HG03442 (cell line): ENCODE data around the gene PLCXD3.
"Not testable (repeated sequence)": the region's sequence is repeated elsewhere in the genome, so short reads cannot be mapped to it uniquely, and the experiment has no call there.

Experiments used
- ATAC-seq: cut with Tn5 transposase; IDR thresholded peaks from one replicate; pipeline ENCODE4 v1.9.1; 2021; ENCODE audit warnings: mild to moderate bottlenecking, moderate library complexity; ENCODE audit not compliant: unreplicated experiment

The PLCXD3 gene

GRCh38 chr5:41363343-41363986 lies 146.9 kb downstream of the PLCXD3 start:
- no peak for ATAC-seq

GRCh38 chr5:41356786-41357185 lies 153.6 kb downstream of the PLCXD3 start:
- no peak for ATAC-seq

GRCh38 chr5:41349846-41350245 lies 160.6 kb downstream of the PLCXD3 start:
- ATAC-seq: no peak

GRCh38 chr5:41347569-41347968 lies 162.8 kb downstream of the PLCXD3 start:
- no peak for ATAC-seq

DNA sequence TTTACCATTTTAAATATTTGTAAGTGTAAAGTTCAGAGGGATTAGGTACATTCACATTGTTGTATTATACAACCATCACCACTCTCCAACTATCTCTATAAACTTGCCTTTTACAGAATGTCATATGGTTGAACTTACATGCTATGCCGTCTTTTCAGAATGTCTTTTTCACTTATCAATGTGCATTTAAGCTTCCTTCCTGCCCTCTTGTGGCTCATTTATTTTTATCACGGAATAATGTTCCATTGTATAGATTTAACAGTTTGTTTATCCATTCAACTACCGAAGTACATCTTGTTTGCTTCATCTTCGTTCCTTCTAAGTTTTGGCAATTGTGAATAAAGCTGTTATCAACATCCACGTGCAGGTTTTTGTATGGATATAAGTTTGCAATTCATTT lies 163.8 kb downstream of the PLCXD3 start:
- no peak for ATAC-seq

DNA sequence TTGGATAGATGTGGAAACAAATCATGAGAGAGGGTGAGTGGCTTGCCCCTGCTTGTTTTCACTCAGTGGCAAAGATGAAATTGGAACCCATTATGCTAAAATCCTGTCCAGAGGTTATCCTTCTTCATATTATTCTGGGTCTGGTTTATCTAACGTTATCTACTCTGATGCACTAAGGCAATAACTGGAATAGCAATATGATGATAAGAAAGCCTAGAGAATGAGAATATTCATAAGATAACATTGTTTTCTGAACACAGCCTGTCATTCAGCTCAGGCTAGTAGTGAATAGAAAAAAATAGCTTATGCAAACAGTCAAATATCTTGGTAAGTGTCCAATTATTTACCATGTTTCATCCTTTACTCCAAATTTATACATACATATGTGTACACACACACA lies 165.1 kb downstream of the PLCXD3 start:
- ATAC-seq: no peak

- ATAC-seq: no peak
These were observed 171.1 kb downstream of the PLCXD3 start for GRCh38 chr5:41339339-41339738.

DNA sequence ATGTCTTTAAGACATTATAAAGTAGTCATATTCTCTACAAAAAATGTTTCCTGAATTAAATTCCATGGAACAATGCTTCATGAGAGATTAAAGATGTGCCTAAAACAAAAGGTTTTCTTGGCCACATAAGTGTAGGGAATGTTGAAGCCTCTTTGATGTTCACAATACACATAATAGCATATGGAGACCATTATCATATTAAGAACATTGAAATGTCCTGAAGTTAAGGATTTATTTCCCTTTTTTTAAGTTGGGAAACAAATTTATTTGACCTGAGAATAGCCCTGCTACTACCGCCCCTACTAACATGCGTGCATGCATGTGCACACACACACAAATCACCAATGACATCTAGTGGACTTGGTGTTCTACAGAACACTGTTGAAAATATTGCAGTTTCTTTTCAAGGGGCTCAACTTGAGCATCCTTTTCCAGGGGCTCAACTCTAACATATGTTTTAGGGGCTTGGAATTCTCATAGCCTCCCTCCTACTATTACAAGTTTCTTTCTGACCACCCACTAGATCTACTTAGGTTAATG lies 172.2 kb downstream of the PLCXD3 start:
- no peak for ATAC-seq

- no peak for ATAC-seq
These were observed 172.7 kb downstream of the PLCXD3 start for GRCh38 chr5:41337724-41338123.

GRCh38 chr5:41337216-41337615 lies 173.2 kb downstream of the PLCXD3 start:
- no peak for ATAC-seq

GRCh38 chr5:41336471-41336870 lies 173.9 kb downstream of the PLCXD3 start:
- ATAC-seq: no peak

- ATAC-seq: no peak
These were observed 174.7 kb downstream of the PLCXD3 start for GRCh38 chr5:41335596-41336181.

GRCh38 chr5:41334758-41335157 lies 175.6 kb downstream of the PLCXD3 start:
- peak; percentile 75 for ATAC-seq

DNA sequence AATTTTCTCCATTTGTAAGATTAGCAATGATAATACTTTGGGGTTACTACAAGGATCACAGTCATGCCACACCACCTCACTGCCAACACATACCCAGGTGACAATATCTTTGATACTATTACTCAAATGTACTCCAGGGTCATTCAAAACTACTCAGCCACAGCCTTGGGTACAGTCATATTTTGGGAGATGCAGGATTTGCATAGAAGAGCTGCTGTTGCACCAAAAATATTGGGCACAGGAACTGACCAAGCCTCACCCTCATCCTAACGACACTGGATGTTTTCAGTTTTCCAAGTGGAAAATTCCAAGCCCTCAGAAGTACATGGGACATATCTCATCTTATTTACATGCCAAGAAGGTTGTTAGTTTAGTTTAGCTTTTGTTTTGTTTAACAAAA lies 176.2 kb downstream of the PLCXD3 start:
- ATAC-seq: no peak

GRCh38 chr5:41325074-41325473 lies 185.3 kb downstream of the PLCXD3 start:
- no peak for ATAC-seq

DNA sequence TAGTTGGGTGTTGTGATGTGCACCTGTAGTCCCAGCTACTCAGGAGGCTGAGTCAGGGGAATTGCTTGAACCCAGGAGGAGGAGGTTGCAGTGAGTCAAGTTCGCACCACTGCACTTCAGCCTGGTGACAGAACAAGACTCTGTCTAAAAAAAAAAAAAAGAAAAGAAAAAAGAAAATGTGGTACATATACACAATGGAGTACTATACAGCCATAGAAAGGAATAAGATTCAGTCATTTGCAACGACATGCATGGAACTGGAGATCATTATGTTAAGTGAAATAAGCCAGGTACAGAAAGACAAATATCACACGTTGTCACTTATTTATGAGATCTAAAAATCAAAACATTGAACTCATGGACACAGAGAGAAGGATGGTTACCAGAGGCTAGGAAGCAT lies 187.6 kb downstream of the PLCXD3 start:
- ATAC-seq: not testable (repeated sequence)

GRCh38 chr5:41312478-41313060 lies 197.8 kb downstream of the PLCXD3 start:
- no peak for ATAC-seq

- no peak for ATAC-seq
These were observed 198.3 kb downstream of the PLCXD3 start for GRCh38 chr5:41312066-41312465.

GRCh38 chr5:41309275-41309674 lies 201.1 kb downstream of the PLCXD3 start:
- ATAC-seq: no peak

DNA sequence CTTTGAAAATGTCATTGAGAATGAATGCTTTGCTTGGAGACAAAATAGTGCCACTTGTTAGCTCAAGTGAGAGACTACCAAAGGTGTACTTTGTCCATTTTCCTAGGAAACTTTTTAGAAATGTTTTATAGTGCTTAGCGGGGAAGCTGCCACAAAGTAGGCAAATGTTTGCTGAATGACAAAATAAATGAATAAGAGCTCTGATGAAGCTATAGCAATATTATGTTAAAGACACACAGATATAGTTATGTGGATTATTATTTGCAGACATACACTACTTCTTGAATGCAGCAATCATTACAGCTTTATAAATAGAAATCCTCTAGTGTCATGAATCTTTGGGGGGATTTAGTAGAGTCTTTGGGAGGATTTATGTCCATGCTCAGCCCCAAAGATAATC lies 204.4 kb downstream of the PLCXD3 start:
- ATAC-seq: no peak

- no peak for ATAC-seq
These were observed 205.3 kb downstream of the PLCXD3 start for GRCh38 chr5:41305056-41305455.

DNA sequence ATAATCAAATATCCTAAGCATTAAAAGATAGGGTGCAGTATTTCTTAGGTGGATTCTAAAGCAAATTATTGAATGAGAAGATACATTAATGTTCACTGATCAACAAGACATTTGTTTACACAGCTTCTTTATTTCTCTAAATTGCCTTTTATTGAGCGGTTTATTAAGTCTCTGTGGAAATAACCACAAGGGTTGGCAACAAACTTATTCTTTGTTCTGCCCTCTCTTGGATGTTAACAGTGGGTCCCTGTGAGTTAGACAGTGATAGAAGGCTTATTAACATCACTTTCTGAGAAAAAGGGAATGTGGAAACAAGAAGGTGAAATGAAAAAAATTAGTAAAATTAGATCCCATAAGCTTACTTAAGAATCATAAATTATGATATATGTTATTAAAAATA lies 214.3 kb downstream of the PLCXD3 start:
- ATAC-seq: no peak
